IPS DF 4.7 (cell line): ENCODE results near the gene UBE2O.

Source experiments
- DNase-seq: peaks from one replicate; pipeline ENCODE4 v3.0.0-alpha.2; 2013; ENCODE audit warnings: low spot score; ENCODE audit errors: extremely low read depth

Gene UBE2O

GRCh38 chr17:76467809-76468633 is 15.1 kb upstream of the UBE2O start:
- DNase-seq: no peak

DNA sequence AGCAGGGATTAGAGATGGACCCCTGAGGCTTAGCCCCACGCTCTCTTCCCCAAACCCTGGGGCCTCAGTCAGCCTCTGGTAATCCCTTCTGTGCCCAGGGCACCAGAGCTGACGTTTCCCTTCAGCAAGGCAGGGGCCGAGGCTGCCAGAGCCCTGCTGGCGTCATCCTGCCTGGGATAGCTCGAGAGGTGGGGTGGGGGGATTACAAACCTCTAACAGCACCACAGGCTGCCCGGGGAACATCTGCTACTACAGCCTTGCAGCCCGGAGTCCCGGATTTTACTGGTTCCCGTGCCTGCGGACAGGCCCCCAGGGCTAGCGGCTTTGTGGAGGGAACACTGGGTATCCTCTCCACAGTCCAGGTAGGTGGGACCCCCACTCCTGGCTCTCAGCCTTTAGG is 14.4 kb upstream of the UBE2O start, which contains the start of gene AANAT:
Gene AANAT, plus strand, starts transcription at position 238 of the 400 bp plus-strand sequence. CDS start 1,144 bp downstream, outside the sequence.
- DNase-seq: no peak

DNA sequence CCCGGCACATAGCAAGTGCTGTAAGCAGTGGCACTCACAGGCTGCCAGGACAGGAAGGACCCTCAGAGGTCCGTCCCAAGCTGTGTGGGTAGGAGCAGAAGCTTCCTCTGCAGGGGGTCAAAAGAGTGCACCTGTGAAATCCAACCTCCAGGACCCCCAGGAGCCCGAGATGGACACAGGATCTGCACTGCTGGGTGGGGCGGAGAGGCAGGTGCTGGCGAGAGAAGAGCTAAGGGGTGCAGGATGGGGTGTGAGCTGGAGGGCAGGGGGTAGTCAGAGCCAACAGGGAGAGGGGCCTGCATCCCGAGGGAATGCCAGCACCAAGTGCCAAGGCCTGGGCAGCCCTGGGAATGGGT is 13.8 kb upstream of the UBE2O start:
- DNase-seq: no peak

DNA sequence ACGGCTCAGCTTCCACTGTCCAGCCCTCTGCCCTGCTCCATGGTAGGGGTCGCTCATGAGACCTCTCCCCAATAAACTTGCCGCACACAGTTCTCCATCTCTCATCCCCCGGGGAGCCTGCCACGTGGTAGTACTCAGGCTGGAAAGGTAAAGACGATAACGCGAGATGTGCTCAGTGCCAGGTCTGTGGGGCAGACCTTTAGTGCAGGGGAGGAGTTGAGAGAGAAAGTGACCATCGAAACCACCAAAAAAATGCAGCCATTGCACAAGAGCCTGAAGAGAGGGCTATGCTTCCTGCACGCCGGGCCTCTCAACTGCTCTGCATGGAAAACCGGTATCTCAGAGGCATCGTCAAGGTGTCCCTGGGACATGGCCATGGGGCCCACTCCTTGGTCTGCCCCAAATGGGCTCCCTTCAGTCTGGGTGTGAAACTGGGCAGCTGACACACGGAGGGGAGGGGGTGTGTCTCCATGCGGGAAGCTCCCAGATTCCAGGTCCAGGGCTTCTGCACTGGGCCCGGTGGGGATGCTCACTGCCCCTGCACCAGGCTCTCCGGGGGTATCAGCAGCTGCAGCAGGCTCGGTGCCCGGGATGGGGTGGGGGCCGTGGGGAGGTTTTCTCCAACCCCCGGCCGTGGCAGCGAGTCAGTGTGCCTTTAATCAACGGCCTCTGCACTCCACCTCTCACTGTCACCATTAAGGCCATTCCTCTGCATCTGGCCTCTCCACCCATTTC is 9.8 kb upstream of the UBE2O start:
- no peak for DNase-seq

- DNase-seq: no peak
These were observed 9.0 kb upstream of the UBE2O start for GRCh38 chr17:76461765-76462555.

DNA sequence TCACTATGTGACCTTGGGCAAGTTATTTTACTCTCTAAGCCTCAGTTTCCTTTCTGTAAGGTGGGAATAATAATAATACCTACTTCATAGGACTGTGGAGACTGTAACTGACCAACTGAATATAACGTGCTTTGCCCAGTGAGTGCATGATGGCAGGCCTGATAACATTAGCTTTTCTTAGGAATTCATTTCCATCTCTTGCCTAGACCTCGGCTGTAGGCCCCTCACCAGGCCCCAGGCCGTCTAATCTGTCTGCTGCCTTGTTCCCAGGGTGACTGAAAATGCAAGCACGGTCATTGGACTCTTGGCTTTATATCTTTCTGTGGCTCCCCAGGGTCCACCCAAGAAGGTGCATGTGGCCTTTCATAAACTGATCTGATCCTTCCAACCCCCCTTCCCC is 6.7 kb upstream of the UBE2O start:
- no peak for DNase-seq

- DNase-seq: no peak
These were observed 5.9 kb upstream of the UBE2O start for GRCh38 chr17:76458580-76459490.

GRCh38 chr17:76453431-76453743 is 435 bp upstream of the UBE2O start:
- no peak for DNase-seq

- no peak for DNase-seq
These were observed 759 bp downstream of the UBE2O start for GRCh38 chr17:76452127-76452659.

GRCh38 chr17:76451506-76451905 is 1.4 kb downstream of the UBE2O start:
- DNase-seq: no peak

DNA sequence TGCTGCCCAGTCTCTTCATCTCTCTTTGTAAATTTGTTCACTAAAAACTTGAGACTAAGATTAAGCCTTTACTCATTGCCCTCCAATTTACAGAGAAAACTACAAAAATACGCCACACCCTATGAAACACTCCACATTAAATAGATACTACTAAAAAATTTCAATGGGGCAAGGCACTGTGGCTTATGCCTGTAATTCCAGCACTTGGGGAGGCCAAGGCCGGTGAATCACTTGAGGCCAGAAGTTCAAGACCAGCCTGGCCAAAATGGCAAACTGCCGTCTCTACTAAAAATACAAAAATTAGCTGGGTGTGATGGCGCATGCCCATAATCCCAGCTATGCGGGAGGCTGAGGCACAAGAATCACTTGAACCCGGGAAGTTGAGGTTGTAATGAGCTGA is 3.8 kb downstream of the UBE2O start:
- no peak for DNase-seq

DNA sequence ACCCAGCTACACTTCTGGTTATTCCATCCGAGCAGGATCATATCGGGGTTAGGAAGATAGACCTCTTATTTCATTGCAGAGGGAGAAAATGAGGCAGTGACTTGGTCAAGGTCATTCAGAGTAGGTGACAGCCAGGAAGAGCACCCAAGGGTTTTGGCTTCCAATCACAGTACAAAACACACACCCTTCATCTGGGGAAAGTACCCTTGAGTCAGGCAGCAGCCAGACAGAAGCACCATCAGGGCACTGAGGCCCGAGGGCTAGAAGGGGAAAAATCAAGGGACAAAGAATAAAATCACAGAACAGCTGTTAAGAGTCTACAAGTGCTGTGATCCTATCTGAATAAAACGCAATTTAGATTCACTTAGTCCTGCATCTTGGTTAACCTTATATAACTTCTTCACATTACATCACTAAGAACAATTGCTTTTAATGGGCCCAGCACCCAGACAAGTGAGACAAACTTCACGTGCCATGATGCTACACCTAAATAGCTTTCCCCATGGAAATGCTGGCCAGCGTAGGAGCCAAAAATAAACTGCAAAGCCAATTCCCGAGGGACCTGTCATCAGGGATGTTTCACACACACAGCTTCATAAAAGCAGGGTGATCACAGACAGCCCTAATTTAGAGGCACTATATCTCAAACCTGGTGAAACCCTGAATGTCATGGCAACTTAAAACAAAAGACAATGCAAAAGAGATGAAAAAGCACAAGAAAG is 4.9 kb downstream of the UBE2O start:
- DNase-seq: no peak

- no peak for DNase-seq
These were observed 6.3 kb downstream of the UBE2O start for GRCh38 chr17:76446449-76447231.

DNA sequence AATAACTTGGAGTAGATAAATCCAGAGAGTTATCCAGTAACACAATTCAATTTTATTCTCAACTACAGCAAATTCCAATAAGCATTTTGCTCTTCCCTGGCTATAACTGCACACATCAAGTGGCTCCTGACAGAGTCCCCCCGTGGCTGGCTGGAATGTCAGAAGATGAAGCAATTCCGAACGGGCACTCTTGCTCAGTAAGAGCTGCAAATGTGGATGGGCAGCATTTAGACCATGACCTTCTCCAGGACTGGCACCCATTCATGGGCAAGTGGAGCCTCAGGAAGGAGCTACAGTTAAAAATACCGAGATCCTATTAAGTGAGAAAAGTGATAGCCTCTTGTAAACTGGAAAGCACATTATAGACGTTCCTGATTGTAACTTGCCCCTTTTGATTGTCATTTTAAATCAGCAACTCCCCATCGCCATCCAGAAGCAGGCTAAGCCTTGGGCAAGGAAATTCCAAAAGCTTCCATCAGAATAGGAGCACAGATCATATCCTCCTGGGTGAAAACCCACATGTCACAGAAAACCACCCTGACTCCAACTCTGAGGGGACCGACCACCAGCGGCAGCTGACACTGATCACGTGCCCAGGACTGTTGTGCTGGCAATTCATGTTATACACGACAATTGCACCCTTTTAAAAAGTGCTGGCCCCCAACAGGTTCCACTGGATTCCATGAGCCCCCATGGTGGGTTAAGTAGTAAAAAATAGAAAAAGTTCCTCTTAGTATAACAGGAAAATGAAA is 7.1 kb downstream of the UBE2O start:
- no peak for DNase-seq

GRCh38 chr17:76444518-76445311 is 8.2 kb downstream of the UBE2O start:
- no peak for DNase-seq

- no peak for DNase-seq
These were observed 10.3 kb downstream of the UBE2O start for GRCh38 chr17:76442341-76443338.
